ENCODE measurements around the gene TRIM14.
A peak's percentile ranks its signal among the peaks of the same experiment; 100 is the strongest.
"Not testable (repeated sequence)": the region's sequence is repeated elsewhere in the genome, so short reads cannot be mapped to it uniquely, and the experiment has no call there.

Gene TRIM14

GRCh38 chr9:98130576-98131228 is 11.7 kb upstream of the TRIM14 start:
- WGBS (ENCODE audit: extremely low coverage, insufficient coverage, low lambda C conversion rate), result no CpG with 5 or more reads among the region's 13 CpGs
- H3K18ac ChIP-seq (ENCODE audit: low read length), result no peak overlapping the region

GRCh38 chr9:98130060-98130459 is 11.0 kb upstream of the TRIM14 start:
- DNase-seq; H3K4me2 ChIP-seq (ENCODE audit: low read length); H2AK5ac ChIP-seq (ENCODE audit: low read length); H4K5ac ChIP-seq (ENCODE audit: low read length); H3K79me1 ChIP-seq (ENCODE audit: low read length); H2BK120ac ChIP-seq (ENCODE audit: low read depth, low read length); H3K79me2 ChIP-seq (ENCODE audit: control insufficient read depth, insufficient read depth, low read length); H3K23ac ChIP-seq (ENCODE audit: low read length); H3K4me3 ChIP-seq (ENCODE audit: low read length); H4K8ac ChIP-seq (ENCODE audit: low read depth, low read length); H3K27me3 ChIP-seq (ENCODE audit: insufficient read depth, low read length, poor library complexity); H2BK5ac ChIP-seq (ENCODE audit: low read length); H2BK15ac ChIP-seq (replicated peaks; ENCODE audit: low read depth); H3K18ac ChIP-seq (ENCODE audit: low read length); H3K56ac ChIP-seq (ENCODE audit: low read length); H3K4me1 ChIP-seq (ENCODE audit: control insufficient read depth, low read depth, low read length); H3K4ac ChIP-seq (ENCODE audit: low read depth, low read length); H3K9ac ChIP-seq (ENCODE audit: low read length); H3K27ac ChIP-seq (ENCODE audit: low read depth, low read length): not testable (repeated sequence)
- peaks cover 13% of the 10 kb centered on the region for H3K36me3 ChIP-seq (ENCODE audit: control insufficient read depth, insufficient read depth, low read length)
- no CpG with 5 or more reads among the region's 4 CpGs for WGBS (ENCODE audit: extremely low coverage, insufficient coverage, low lambda C conversion rate)

More at GRCh38 chr9:98130576-98131228, 11.7 kb upstream of the TRIM14 start:
- Histone ChIP-seq H3K4me1 (ENCODE audit: control insufficient read depth, low read depth, low read length) (no peaks in the 10 kb centered on the region), H2BK120ac (ENCODE audit: low read depth, low read length) (no peak overlapping the region), H3K4ac (ENCODE audit: low read depth, low read length) (no peak overlapping the region), H4K5ac (ENCODE audit: low read length) (no peak overlapping the region), H3K36me3 (ENCODE audit: control insufficient read depth, insufficient read depth, low read length) (peaks cover 12% of the 10 kb centered on the region), H2AK5ac (ENCODE audit: low read length) (no peak overlapping the region), H3K23ac (ENCODE audit: low read length) (no peak overlapping the region), H3K79me2 (ENCODE audit: control insufficient read depth, insufficient read depth, low read length) (no peaks in the 10 kb centered on the region), H3K4me2 (ENCODE audit: low read length) (no peak overlapping the region), H4K8ac (ENCODE audit: low read depth, low read length) (no peak overlapping the region), H3K56ac (ENCODE audit: low read length) (no peak overlapping the region), H3K27me3 (ENCODE audit: insufficient read depth, low read length, poor library complexity) (no peaks in the 10 kb centered on the region), H3K79me1 (ENCODE audit: low read length) (no peaks in the 10 kb centered on the region), H3K4me3 (ENCODE audit: low read length) (no peak overlapping the region), H3K27ac (ENCODE audit: low read depth, low read length) (no peak overlapping the region), H2BK15ac (replicated peaks; ENCODE audit: low read depth) (no peak overlapping the region), H2BK5ac (ENCODE audit: low read length) (no peak overlapping the region), H3K9ac (ENCODE audit: low read length) (no peak overlapping the region)
- DNase-seq, result no peak

GRCh38 chr9:98129451-98129881 is 10.4 kb upstream of the TRIM14 start:
- no peak overlapping the region for H2BK120ac ChIP-seq (ENCODE audit: low read depth, low read length)
- H2AK5ac ChIP-seq (ENCODE audit: low read length), result no peak overlapping the region
- H3K4me1 ChIP-seq (ENCODE audit: control insufficient read depth, low read depth, low read length), result no peaks in the 10 kb centered on the region
- no CpG with 5 or more reads among the region's 10 CpGs for WGBS (ENCODE audit: extremely low coverage, insufficient coverage, low lambda C conversion rate)
- no peak overlapping the region for H2BK5ac ChIP-seq (ENCODE audit: low read length)
- no peak overlapping the region for H3K23ac ChIP-seq (ENCODE audit: low read length)
- no peak overlapping the region for H3K4me2 ChIP-seq (ENCODE audit: low read length)
- no peaks in the 10 kb centered on the region for H3K27me3 ChIP-seq (ENCODE audit: insufficient read depth, low read length, poor library complexity)
- no peak overlapping the region for H2BK15ac ChIP-seq (replicated peaks; ENCODE audit: low read depth)
- H3K4me3 ChIP-seq (ENCODE audit: low read length), result no peak overlapping the region
- no peak overlapping the region for H3K9ac ChIP-seq (ENCODE audit: low read length)
- H3K18ac ChIP-seq (ENCODE audit: low read length), result no peak overlapping the region
- no peak overlapping the region for H4K8ac ChIP-seq (ENCODE audit: low read depth, low read length)
- H3K56ac ChIP-seq (ENCODE audit: low read length), result no peak overlapping the region
- no peak overlapping the region for H3K4ac ChIP-seq (ENCODE audit: low read depth, low read length)
- H4K5ac ChIP-seq (ENCODE audit: low read length), result no peak overlapping the region
- H3K79me2 ChIP-seq (ENCODE audit: control insufficient read depth, insufficient read depth, low read length), result no peaks in the 10 kb centered on the region
- no peak overlapping the region for H3K27ac ChIP-seq (ENCODE audit: low read depth, low read length)
- H3K79me1 ChIP-seq (ENCODE audit: low read length), result no peaks in the 10 kb centered on the region
- DNase-seq, result peak; percentile 8
- peaks cover 12% of the 10 kb centered on the region for H3K36me3 ChIP-seq (ENCODE audit: control insufficient read depth, insufficient read depth, low read length)

GRCh38 chr9:98128316-98128715 is 9.3 kb upstream of the TRIM14 start:
- Histone ChIP-seq H3K4me2 (ENCODE audit: low read length) (no peak overlapping the region), H3K27me3 (ENCODE audit: insufficient read depth, low read length, poor library complexity) (no peaks in the 10 kb centered on the region), H3K9ac (ENCODE audit: low read length) (no peak overlapping the region), H2BK120ac (ENCODE audit: low read depth, low read length) (no peak overlapping the region), H3K4me3 (ENCODE audit: low read length) (no peak overlapping the region), H3K4me1 (ENCODE audit: control insufficient read depth, low read depth, low read length) (no peaks in the 10 kb centered on the region), H4K5ac (ENCODE audit: low read length) (no peak overlapping the region), H3K56ac (ENCODE audit: low read length) (no peak overlapping the region), H2AK5ac (ENCODE audit: low read length) (no peak overlapping the region), H3K23ac (ENCODE audit: low read length) (no peak overlapping the region), H3K4ac (ENCODE audit: low read depth, low read length) (no peak overlapping the region), H3K79me2 (ENCODE audit: control insufficient read depth, insufficient read depth, low read length) (no peaks in the 10 kb centered on the region), H2BK15ac (replicated peaks; ENCODE audit: low read depth) (no peak overlapping the region), H2BK5ac (ENCODE audit: low read length) (no peak overlapping the region), H4K8ac (ENCODE audit: low read depth, low read length) (no peak overlapping the region), H3K27ac (ENCODE audit: low read depth, low read length) (no peak overlapping the region), H3K79me1 (ENCODE audit: low read length) (no peaks in the 10 kb centered on the region), H3K18ac (ENCODE audit: low read length) (no peak overlapping the region), H3K36me3 (ENCODE audit: control insufficient read depth, insufficient read depth, low read length) (peaks cover 12% of the 10 kb centered on the region)
- no CpG with 5 or more reads among the region's 16 CpGs for WGBS (ENCODE audit: extremely low coverage, insufficient coverage, low lambda C conversion rate)
- no peak for DNase-seq

- no peak overlapping the region for H4K5ac ChIP-seq (ENCODE audit: low read length)
- no peak overlapping the region for H2BK5ac ChIP-seq (ENCODE audit: low read length)
- H3K4me1 ChIP-seq (ENCODE audit: control insufficient read depth, low read depth, low read length), result no peaks in the 10 kb centered on the region
- no peaks in the 10 kb centered on the region for H3K79me1 ChIP-seq (ENCODE audit: low read length)
- no peak overlapping the region for H3K4me3 ChIP-seq (ENCODE audit: low read length)
- no peaks in the 10 kb centered on the region for H3K27me3 ChIP-seq (ENCODE audit: insufficient read depth, low read length, poor library complexity)
- no peak overlapping the region for H3K27ac ChIP-seq (ENCODE audit: low read depth, low read length)
- no peak overlapping the region for H3K9ac ChIP-seq (ENCODE audit: low read length)
- H3K23ac ChIP-seq (ENCODE audit: low read length), result no peak overlapping the region
- no peak overlapping the region for H2AK5ac ChIP-seq (ENCODE audit: low read length)
- no peak overlapping the region for H3K4ac ChIP-seq (ENCODE audit: low read depth, low read length)
- no peak overlapping the region for H3K56ac ChIP-seq (ENCODE audit: low read length)
- H3K4me2 ChIP-seq (ENCODE audit: low read length), result no peak overlapping the region
- no peak overlapping the region for H3K18ac ChIP-seq (ENCODE audit: low read length)
- no peaks in the 10 kb centered on the region for H3K79me2 ChIP-seq (ENCODE audit: control insufficient read depth, insufficient read depth, low read length)
- WGBS (ENCODE audit: extremely low coverage, insufficient coverage, low lambda C conversion rate), result no CpG with 5 or more reads among the region's 8 CpGs
- no peak overlapping the region for H4K8ac ChIP-seq (ENCODE audit: low read depth, low read length)
- H3K36me3 ChIP-seq (ENCODE audit: control insufficient read depth, insufficient read depth, low read length), result peaks cover 10% of the 10 kb centered on the region
- H2BK120ac ChIP-seq (ENCODE audit: low read depth, low read length), result no peak overlapping the region
- no peak for DNase-seq
- H2BK15ac ChIP-seq (replicated peaks; ENCODE audit: low read depth), result no peak overlapping the region
Observed at GRCh38 chr9:98127226-98127625, 8.2 kb upstream of the TRIM14 start.

Data from mesendoderm (in vitro differentiated cells).